Measurements from ENCODE around the gene FNDC11.

GRCh38 chr20:63505281-63505680, 48.7 kb upstream of the FNDC11 start:
- TF ChIP-seq CTCF (IDR thresholded peaks at IDR 0.05) (no peak), POLR2A (IDR thresholded peaks at IDR 0.05) (no peak)
